Brain microvascular endothelial cell (primary cell): Measurements from ENCODE around the gene SEC23A.
"Not testable (repeated sequence)": the region's sequence is repeated elsewhere in the genome, so short reads cannot be mapped to it uniquely, and the experiment has no call there.

Source experiments
- DNase-seq: peaks from one replicate; pipeline ENCODE4 v3.0.0-alpha.2; 2020
- H3K27ac ChIP-seq: fragments of 250-450 bp; sonication (Bioruptor Pico); 2 replicates; pipeline ENCODE4 v1.5.1; 2020; ENCODE audit warnings: mild to moderate bottlenecking, moderate library complexity
- H3K27me3 ChIP-seq: fragments of 250-450 bp; sonication (Bioruptor Pico); replicated peaks from 2 replicates; pipeline ENCODE4 v1.5.1; 2020; ENCODE audit warnings: mild to moderate bottlenecking
- H3K36me3 ChIP-seq: fragments of 250-450 bp; sonication (Bioruptor Pico); replicated peaks from 2 replicates; pipeline ENCODE4 v1.5.1; 2020; ENCODE audit warnings: mild to moderate bottlenecking
- H3K4me3 ChIP-seq: 2 replicates; pipeline ENCODE4 v1.5.1; 2011; ENCODE audit warnings: low read depth, mild to moderate bottlenecking, control low read depth, low read length, moderate library complexity
- CTCF ChIP-seq: IDR thresholded peaks from 2 replicates; pipeline ENCODE4 v1.5.1; 2011; ENCODE audit warnings: low read depth, mild to moderate bottlenecking, moderate library complexity, low read length, control low read depth, inconsistent platforms; ENCODE audit errors: missing control alignments
- in situ Hi-C: cut with HindIII; loops from 2 replicates; pipeline ENCODE4 v1.10.0; 2017; ENCODE audit warnings: low sequenced_read_pairs, low pct_ligation_motif_present

SEC23A gene

GRCh38 chr14:39050389-39050788 is 52.6 kb downstream of the SEC23A start:
- DNase-seq, result peak; percentile 69
- Histone ChIP-seq H3K36me3 (peaks cover 59% of the 10 kb centered on the region), H3K27ac (peak overlapping the region; percentile 50), H3K4me3 (no peak overlapping the region), H3K27me3 (no peaks in the 10 kb centered on the region)
- no peak for TF ChIP-seq CTCF
- in situ Hi-C loops, result no loop called here

- H3K27ac ChIP-seq, in situ Hi-C loops, H3K4me3 ChIP-seq, DNase-seq, H3K27me3 ChIP-seq: not testable (repeated sequence)
- H3K36me3 ChIP-seq, result peaks cover 61% of the 10 kb centered on the region
Measured at GRCh38 chr14:39045889-39046288, 57.1 kb downstream of the SEC23A start.

GRCh38 chr14:39043352-39043943 is 59.6 kb downstream of the SEC23A start:
- in situ Hi-C loops, result no loop called here
- Histone ChIP-seq H3K4me3 (no peak overlapping the region), H3K27me3 (no peaks in the 10 kb centered on the region), H3K27ac (no peak overlapping the region), H3K36me3 (peaks cover 71% of the 10 kb centered on the region)
- DNase-seq, result no peak
- no peak for TF ChIP-seq CTCF

GRCh38 chr14:39040529-39040928 is 62.5 kb downstream of the SEC23A start:
- no peak for DNase-seq
- H3K4me3 ChIP-seq, result no peak overlapping the region
- no peak for TF ChIP-seq CTCF
- in situ Hi-C loops, result no loop called here
- no peaks in the 10 kb centered on the region for H3K27me3 ChIP-seq
- peaks cover 73% of the 10 kb centered on the region for H3K36me3 ChIP-seq
- H3K27ac ChIP-seq, result no peak overlapping the region

GRCh38 chr14:39038542-39038941 is 64.5 kb downstream of the SEC23A start:
- Histone ChIP-seq H3K36me3 (peaks cover 62% of the 10 kb centered on the region), H3K4me3 (no peak overlapping the region), H3K27ac (no peak overlapping the region), H3K27me3 (no peaks in the 10 kb centered on the region)
- no peak for DNase-seq
- in situ Hi-C loops, result no loop called here
- TF ChIP-seq CTCF, result no peak

GRCh38 chr14:39036760-39037159 is 66.3 kb downstream of the SEC23A start:
- Histone ChIP-seq H3K27me3 (no peaks in the 10 kb centered on the region), H3K27ac (no peak overlapping the region), H3K36me3 (peaks cover 58% of the 10 kb centered on the region), H3K4me3 (no peak overlapping the region)
- in situ Hi-C loops, result no loop called here
- TF ChIP-seq CTCF, result no peak
- DNase-seq, result no peak
